ENCODE results near the gene NOL7. TPM values are rescaled to one million over a fixed set of nuclear protein-coding genes. Genes with fewer than 3 reads are reported as not detected.

The NOL7 gene
- polyA plus RNA-seq, 3 donors: 22.7 to 58.5 (median 56.9) TPM

- no peak overlapping the region for H2AFZ ChIP-seq (ENCODE audit: insufficient read depth, low read depth, low read length, poor library complexity, severe bottlenecking)
- H3K27ac Mint-ChIP-seq: no peak overlapping the region
- intact Hi-C loops (cut with micrococcal nuclease): no loop called here
These were observed 15.4 kb downstream of the NOL7 start for GRCh38 chr6:13630499-13630898.

GRCh38 chr6:13633343-13633742 is 18.2 kb downstream of the NOL7 start:
- Mint-ChIP-seq H3K27ac (no peak overlapping the region), H3K27me3 (ENCODE audit: low read depth in 3 of 3) (peaks cover 0 to 3% (median 0%) of the 10 kb centered on the region in 3 donors), H3K36me3 (peaks cover 42 to 68% of the 10 kb centered on the region in 2 donors), H3K9me3 (peaks cover 0 to 1% (median 0%) of the 10 kb centered on the region in 7 donors), H3K4me3 (no peak overlapping the region), H3K4me1 (peaks cover 31% of the 10 kb centered on the region)
- WGBS (ENCODE audit: insufficient coverage): no CpG with 5 or more reads among the region's 2 CpGs
- no peak overlapping the region for H3K9ac ChIP-seq (ENCODE audit: insufficient read depth, low read length, poor library complexity, severe bottlenecking)
- H3K4me3 ChIP-seq (replicated peaks in 1 of 3; ENCODE audit: low read depth in 2 of 3, low read length in 3 of 3): no peak overlapping the region
- no peak overlapping the region for H3K4me2 ChIP-seq (replicated peaks; ENCODE audit: extremely low read depth, low read length, poor library complexity, severe bottlenecking)
- no peaks in the 10 kb centered on the region for H3K27me3 ChIP-seq (ENCODE audit: control insufficient read depth in 2 of 2, insufficient read depth in 2 of 2, low read length in 2 of 2)
- H2AFZ ChIP-seq (ENCODE audit: insufficient read depth, low read depth, low read length, poor library complexity, severe bottlenecking): no peak overlapping the region
- H3K36me3 ChIP-seq (replicated peaks in 1 of 2; ENCODE audit: control insufficient read depth in 1 of 2, insufficient read depth in 2 of 2, low read length in 2 of 2): peaks cover 42 to 74% of the 10 kb centered on the region in 2 donors
- no peak for DNase-seq
- intact Hi-C loops (cut with micrococcal nuclease): no loop called here
- no peak for TF ChIP-seq CTCF (IDR thresholded peaks at IDR 0.05)
- peaks cover 5% of the 10 kb centered on the region for H4K20me1 ChIP-seq (ENCODE audit: insufficient read depth, low read length)
- no peak overlapping the region for H3K27ac ChIP-seq (ENCODE audit: low read depth in 1 of 2, low read length in 2 of 2)
- peaks cover 6% of the 10 kb centered on the region for H3K79me2 ChIP-seq (ENCODE audit: insufficient read depth, low read length)
- H3K9me3 ChIP-seq (replicated peaks in 1 of 2; ENCODE audit: control insufficient read depth in 1 of 2, insufficient read depth in 1 of 2, low read length in 2 of 2): no peaks in the 10 kb centered on the region
- H3K4me1 ChIP-seq (ENCODE audit: control insufficient read depth in 1 of 2, insufficient read depth in 2 of 2, low read length in 2 of 2): peaks cover 24 to 28% of the 10 kb centered on the region in 2 donors

More at GRCh38 chr6:13630499-13630898, 15.4 kb downstream of the NOL7 start:
- H3K4me2 ChIP-seq (replicated peaks; ENCODE audit: extremely low read depth, low read length, poor library complexity, severe bottlenecking): no peak overlapping the region
- peaks cover 5% of the 10 kb centered on the region for H3K4me1 Mint-ChIP-seq
- no peak for DNase-seq
- no CpG with 5 or more reads among the region's 1 CpG for WGBS (ENCODE audit: insufficient coverage)
- no peak overlapping the region for H3K4me3 ChIP-seq (replicated peaks in 1 of 3; ENCODE audit: low read depth in 2 of 3, low read length in 3 of 3)
- peaks cover 0 to 1% (median 0%) of the 10 kb centered on the region in 7 donors for H3K9me3 Mint-ChIP-seq
- peaks cover 58 to 91% of the 10 kb centered on the region in 2 donors for H3K36me3 ChIP-seq (replicated peaks in 1 of 2; ENCODE audit: control insufficient read depth in 1 of 2, insufficient read depth in 2 of 2, low read length in 2 of 2)
- TF ChIP-seq CTCF (IDR thresholded peaks at IDR 0.05): no peak
- no peaks in the 10 kb centered on the region for H4K20me1 ChIP-seq (ENCODE audit: insufficient read depth, low read length)
- peaks cover 6% of the 10 kb centered on the region for H3K79me2 ChIP-seq (ENCODE audit: insufficient read depth, low read length)
- H3K9ac ChIP-seq (ENCODE audit: insufficient read depth, low read length, poor library complexity, severe bottlenecking): no peak overlapping the region
- H3K27ac ChIP-seq (ENCODE audit: low read depth in 1 of 2, low read length in 2 of 2): no peak overlapping the region
- H3K27me3 ChIP-seq (ENCODE audit: control insufficient read depth in 2 of 2, insufficient read depth in 2 of 2, low read length in 2 of 2): no peaks in the 10 kb centered on the region
- no peaks in the 10 kb centered on the region for H3K9me3 ChIP-seq (replicated peaks in 1 of 2; ENCODE audit: control insufficient read depth in 1 of 2, insufficient read depth in 1 of 2, low read length in 2 of 2)
- no peaks in the 10 kb centered on the region for H3K4me1 ChIP-seq (ENCODE audit: control insufficient read depth in 1 of 2, insufficient read depth in 2 of 2, low read length in 2 of 2)
- H3K36me3 Mint-ChIP-seq: peaks cover 53 to 79% of the 10 kb centered on the region in 2 donors
- no peak overlapping the region for H3K4me3 Mint-ChIP-seq
- H3K27me3 Mint-ChIP-seq (ENCODE audit: low read depth in 3 of 3): peaks cover 0 to 3% (median 0%) of the 10 kb centered on the region in 3 donors

All from CD14-positive monocyte (primary cell).